Activated naive CD4-positive, alpha-beta T cell treated with anti-CD3 and anti-CD28 coated beads, Interleukin-2, amount 50 U/mL, for 72 hours (primary cell): ENCODE measurements around the gene CAMK2B. TPM values are rescaled to one million over a fixed set of nuclear protein-coding genes. Genes with fewer than 3 reads are reported as not detected.
"Not testable (repeated sequence)": the region's sequence is repeated elsewhere in the genome, so short reads cannot be mapped to it uniquely, and the experiment has no call there.

Source experiments
- ATAC-seq, 2 donors: fragments of 150-1000 bp; cut with Tn5 transposase; 2 replicates each; pipeline ENCODE4 v1.10.0; 2021; ENCODE audit warnings: mild to moderate bottlenecking in 2 of 2, moderate library complexity in 2 of 2
- DNase-seq, 2 donors: peaks; one replicate each; pipeline ENCODE4 v3.0.0; 2021 to 2022; ENCODE audit warnings: low spot score in 2 of 2
- H3K27ac Mint-ChIP-seq, 2 donors: one replicate each; pipeline ENCODE4 v1.8.0; 2022; ENCODE audit warnings: mild to moderate bottlenecking in 2 of 2, mixed read lengths in 2 of 2
- H3K36me3 Mint-ChIP-seq, 2 donors: one replicate each; pipeline ENCODE4 v1.8.0; 2022; ENCODE audit warnings: mixed read lengths in 2 of 2
- H3K9me3 Mint-ChIP-seq, 2 donors: one replicate each; pipeline ENCODE4 v1.8.0; 2022; ENCODE audit warnings: mixed read lengths in 2 of 2
- total RNA-seq, 2 donors: library from RNA; stranded (reverse); gene quantifications; one replicate each; pipeline ENCODE4 v1.2.3, GENCODE V29; 2022

The CAMK2B gene
- total RNA-seq, 2 donors from 2014 or later, result 0.32 to 2.1 TPM

- no peak overlapping the region for H3K27ac Mint-ChIP-seq
- no peaks in the 10 kb centered on the region for H3K9me3 Mint-ChIP-seq
- DNase-seq (peak in 1 of 2 donors; percentile 37), ATAC-seq (no peak)
- no peaks in the 10 kb centered on the region for H3K36me3 Mint-ChIP-seq
Measured at GRCh38 chr7:44217223-44217714, 108.1 kb downstream of the CAMK2B start.

GRCh38 chr7:44216521-44217222, 108.7 kb downstream of the CAMK2B start:
- Mint-ChIP-seq H3K27ac (peak overlapping the region in 1 of 2 donors; percentile 34), H3K36me3 (no peaks in the 10 kb centered on the region), H3K9me3 (no peaks in the 10 kb centered on the region)
- DNase-seq, result peak in 1 of 2 donors; percentile 46
- ATAC-seq, result no peak

- peak in 1 of 2 donors; percentile 53 for DNase-seq
- Mint-ChIP-seq H3K36me3 (no peaks in the 10 kb centered on the region), H3K27ac (no peak overlapping the region), H3K9me3 (no peaks in the 10 kb centered on the region)
- peak in 1 of 2 donors; percentile 19 for ATAC-seq
Measured at GRCh38 chr7:44216019-44216418, 109.4 kb downstream of the CAMK2B start.

GRCh38 chr7:44215531-44215930, 109.9 kb downstream of the CAMK2B start:
- DNase-seq, result peak in 1 of 2 donors; percentile 48
- no peak overlapping the region for H3K27ac Mint-ChIP-seq
- no peaks in the 10 kb centered on the region for H3K36me3 Mint-ChIP-seq
- no peaks in the 10 kb centered on the region for H3K9me3 Mint-ChIP-seq
- peak in 1 of 2 donors; percentile 6 for ATAC-seq

GRCh38 chr7:44213877-44214388, 111.5 kb downstream of the CAMK2B start:
- H3K9me3 Mint-ChIP-seq, result no peaks in the 10 kb centered on the region
- DNase-seq, result no peak
- peak overlapping the region; percentile 29 to 47 for H3K27ac Mint-ChIP-seq
- no peaks in the 10 kb centered on the region for H3K36me3 Mint-ChIP-seq
- ATAC-seq, result no peak

- ATAC-seq (no peak), DNase-seq (peak in 1 of 2 donors; percentile 49)
- H3K9me3 Mint-ChIP-seq, result no peaks in the 10 kb centered on the region
- no peaks in the 10 kb centered on the region for H3K36me3 Mint-ChIP-seq
- H3K27ac Mint-ChIP-seq, result peak overlapping the region; percentile 29 to 47
Measured at GRCh38 chr7:44213206-44213876, 112.1 kb downstream of the CAMK2B start.

GRCh38 chr7:44212581-44213184, 112.7 kb downstream of the CAMK2B start:
- H3K36me3 Mint-ChIP-seq, result no peaks in the 10 kb centered on the region
- H3K9me3 Mint-ChIP-seq, result no peaks in the 10 kb centered on the region
- no peak for ATAC-seq
- peak in 1 of 2 donors; percentile 40 for DNase-seq
- no peak overlapping the region for H3K27ac Mint-ChIP-seq

- H3K36me3 Mint-ChIP-seq, result no peaks in the 10 kb centered on the region
- H3K9me3 Mint-ChIP-seq, result no peaks in the 10 kb centered on the region
- H3K27ac Mint-ChIP-seq, result no peak overlapping the region
- ATAC-seq, result no peak
- DNase-seq, result peak in 1 of 2 donors; percentile 33
Measured at GRCh38 chr7:44212018-44212417, 113.4 kb downstream of the CAMK2B start.

- DNase-seq, result peak in 1 of 2 donors; percentile 18
- Mint-ChIP-seq H3K9me3 (no peaks in the 10 kb centered on the region), H3K36me3 (no peaks in the 10 kb centered on the region), H3K27ac (no peak overlapping the region)
- ATAC-seq, result no peak
Measured at GRCh38 chr7:44211126-44211675, 114.2 kb downstream of the CAMK2B start.

GRCh38 chr7:44210107-44210506, 115.3 kb downstream of the CAMK2B start:
- H3K27ac Mint-ChIP-seq, result peak overlapping the region in 1 of 2 donors; percentile 81
- no peaks in the 10 kb centered on the region for H3K9me3 Mint-ChIP-seq
- no peaks in the 10 kb centered on the region for H3K36me3 Mint-ChIP-seq
- DNase-seq (peak in 1 of 2 donors; percentile 39), ATAC-seq (no peak)

- Mint-ChIP-seq H3K27ac (no peak overlapping the region), H3K36me3 (peaks cover 0 to 5% of the 10 kb centered on the region in 2 donors), H3K9me3 (no peaks in the 10 kb centered on the region)
- DNase-seq (no peak), ATAC-seq (no peak)
Measured at GRCh38 chr7:44208085-44208484, 117.3 kb downstream of the CAMK2B start.

- ATAC-seq (no peak), DNase-seq (no peak)
- Mint-ChIP-seq H3K27ac (no peak overlapping the region), H3K9me3 (no peaks in the 10 kb centered on the region), H3K36me3 (peaks cover 0 to 10% of the 10 kb centered on the region in 2 donors)
Measured at GRCh38 chr7:44206008-44206407, 119.4 kb downstream of the CAMK2B start.

GRCh38 chr7:44201813-44202212, 123.6 kb downstream of the CAMK2B start:
- Mint-ChIP-seq H3K9me3 (no peaks in the 10 kb centered on the region), H3K27ac (peak overlapping the region; percentile 84 to 90), H3K36me3 (peaks cover 5 to 10% of the 10 kb centered on the region in 2 donors)
- ATAC-seq (no peak), DNase-seq (no peak)

- Mint-ChIP-seq H3K27ac (peak within 1 kb of the TSS; percentile 84 to 90), H3K36me3 (peaks cover 5 to 10% of the 10 kb centered on the region in 2 donors), H3K9me3 (no peaks in the 10 kb centered on the region)
- ATAC-seq, result peak; percentile 100
- DNase-seq, result peak; percentile 94 to 95
Measured at GRCh38 chr7:44200699-44201461, 124.5 kb downstream of the CAMK2B start, which contains the start of gene YKT6. YKT6 (plus strand) TSS chr7:44200978; CDS start chr7:44201136, 158 bp downstream.

- peaks cover 5 to 10% of the 10 kb centered on the region in 2 donors for H3K36me3 Mint-ChIP-seq
- DNase-seq, H3K27ac Mint-ChIP-seq, ATAC-seq, H3K9me3 Mint-ChIP-seq: not testable (repeated sequence)
Measured at GRCh38 chr7:44200163-44200562, 125.2 kb downstream of the CAMK2B start.

- peaks cover 4 to 5% of the 10 kb centered on the region in 2 donors for H3K36me3 Mint-ChIP-seq
- no peak for ATAC-seq
- peaks cover 0 to 6% of the 10 kb centered on the region in 2 donors for H3K9me3 Mint-ChIP-seq
- no peak overlapping the region for H3K27ac Mint-ChIP-seq
- no peak for DNase-seq
Measured at GRCh38 chr7:44197474-44197873, 127.9 kb downstream of the CAMK2B start.
